Suppressor macrophage (primary cell): Measurements from ENCODE around the gene TXNDC17.
"Not testable (repeated sequence)": the region's sequence is repeated elsewhere in the genome, so short reads cannot be mapped to it uniquely, and the experiment has no call there.

Experiments
- DNase-seq, 4 experiments: peaks; one replicate each; pipeline ENCODE4 v3.0.0-alpha.2; 2020 to 2022

Gene TXNDC17

DNA sequence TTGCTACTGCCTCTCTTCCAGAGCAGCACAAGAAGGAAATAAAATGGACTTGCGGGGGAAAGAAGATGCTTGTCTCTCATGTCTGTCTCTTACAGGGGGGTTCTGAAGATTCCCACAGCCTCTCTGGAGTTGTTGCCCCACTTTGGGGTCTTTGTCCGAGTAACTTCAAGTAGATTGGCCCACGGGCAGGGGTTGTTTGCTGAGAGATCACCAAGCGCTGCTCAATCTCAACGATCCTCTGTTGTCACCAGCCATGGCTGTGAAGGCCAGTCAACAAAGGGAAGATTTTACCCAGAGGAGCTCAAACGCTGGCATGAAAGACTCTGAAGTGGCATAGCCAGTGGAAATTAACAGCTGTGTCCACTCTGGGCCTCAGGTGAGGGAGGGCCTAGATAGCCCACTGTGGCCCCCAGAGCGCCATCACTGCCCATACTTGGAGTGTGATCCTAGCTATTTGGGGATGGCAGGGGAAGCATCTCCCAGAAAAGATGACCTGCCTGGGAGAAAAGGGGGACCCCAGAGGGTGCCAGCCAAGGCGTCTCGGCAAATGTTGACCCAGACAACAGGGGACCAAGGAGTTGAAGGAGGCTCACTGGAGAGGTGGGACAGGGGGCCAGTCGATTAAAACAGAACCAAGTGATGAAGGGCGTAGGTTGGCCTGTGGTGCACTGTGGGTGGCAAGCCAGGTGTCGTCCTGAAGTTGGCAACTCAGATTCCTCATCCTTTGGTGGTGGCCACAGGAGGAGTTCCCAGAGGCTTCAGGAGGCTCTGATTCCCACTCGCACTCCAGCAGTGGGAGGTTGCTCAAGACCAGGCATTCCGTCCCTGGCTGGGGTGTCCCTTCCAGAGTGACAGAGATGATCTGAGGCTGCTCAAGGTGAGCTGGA lies 44.3 kb downstream of the TXNDC17 start:
- no peak for DNase-seq

DNA sequence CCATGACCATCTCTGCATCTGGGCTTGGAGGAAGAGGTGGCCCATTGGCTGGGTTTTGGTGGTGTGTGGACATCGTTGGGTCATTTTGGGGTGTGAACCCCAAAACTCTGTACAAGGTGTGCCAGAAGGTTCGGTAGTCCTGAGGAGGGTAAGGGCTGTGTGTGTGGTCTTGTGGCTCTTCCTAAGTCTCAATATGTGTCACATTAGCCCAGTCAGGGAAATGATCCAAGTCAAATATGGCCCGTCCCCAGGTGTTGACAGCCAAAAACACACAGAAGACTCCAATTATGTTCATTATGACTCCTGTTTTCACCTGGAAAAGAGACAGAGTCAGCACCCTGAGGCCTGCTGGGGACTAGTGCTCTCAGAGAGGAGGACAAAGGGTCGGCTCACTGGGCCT lies 45.2 kb downstream of the TXNDC17 start:
- DNase-seq, result no peak

DNA sequence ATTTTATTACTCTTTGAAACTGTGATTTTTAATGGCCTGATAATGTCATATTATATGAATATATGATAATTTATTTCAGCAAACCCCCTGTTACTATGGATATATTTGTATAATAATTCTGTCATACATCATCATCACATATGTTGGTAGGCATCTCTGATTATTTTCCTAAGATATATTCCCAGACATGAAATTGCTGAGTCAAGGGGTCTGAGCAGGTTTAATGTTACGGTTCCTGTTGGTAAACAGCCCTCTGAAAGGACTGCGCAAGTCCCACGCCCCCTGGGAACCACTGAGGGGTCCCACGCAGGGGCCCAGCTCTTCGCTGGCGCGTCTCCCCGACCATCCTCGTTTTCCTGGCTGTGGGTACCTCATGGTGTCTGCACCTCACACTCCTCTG lies 48.1 kb downstream of the TXNDC17 start:
- DNase-seq, result no peak

DNA sequence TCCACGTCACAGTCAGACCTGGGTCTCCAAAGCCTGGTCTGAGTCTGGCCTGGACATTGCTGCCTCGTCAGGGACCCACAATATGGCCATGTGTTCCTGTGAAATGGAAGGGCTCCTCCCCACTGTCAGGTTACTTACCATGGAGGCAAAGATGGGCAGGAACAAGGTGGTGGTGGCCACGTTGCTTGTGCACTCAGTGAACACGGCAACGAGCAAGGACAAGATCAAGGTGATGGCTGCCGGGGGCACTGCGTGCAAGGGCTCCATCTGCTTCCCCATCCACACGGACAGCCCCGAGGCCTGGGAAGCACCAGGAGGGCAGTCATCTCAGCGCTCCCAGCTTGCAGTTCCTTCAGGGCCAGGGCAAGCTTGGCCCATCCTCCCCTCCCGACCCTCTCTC lies 49.8 kb downstream of the TXNDC17 start:
- no peak for DNase-seq

DNA sequence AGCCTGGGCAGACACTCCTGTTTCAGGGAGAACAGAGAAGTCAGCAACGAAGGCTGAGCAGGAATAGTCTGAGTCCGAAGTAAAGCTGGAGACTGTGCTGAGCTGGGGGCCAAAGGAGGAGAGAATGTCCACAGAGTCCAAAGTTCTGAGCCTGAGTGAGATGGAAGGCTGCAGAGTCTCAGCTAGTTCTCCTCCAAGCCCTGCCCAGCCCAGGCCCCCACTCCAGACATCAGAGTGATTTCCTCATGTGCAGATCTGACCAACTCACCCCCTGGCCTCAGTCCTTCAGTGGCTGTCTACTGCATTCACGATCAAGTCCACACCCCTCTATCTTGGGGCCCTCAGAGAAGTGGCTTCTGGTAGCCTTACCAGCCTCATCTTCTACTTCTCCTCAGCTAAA lies 50.7 kb downstream of the TXNDC17 start:
- no peak for DNase-seq

DNA sequence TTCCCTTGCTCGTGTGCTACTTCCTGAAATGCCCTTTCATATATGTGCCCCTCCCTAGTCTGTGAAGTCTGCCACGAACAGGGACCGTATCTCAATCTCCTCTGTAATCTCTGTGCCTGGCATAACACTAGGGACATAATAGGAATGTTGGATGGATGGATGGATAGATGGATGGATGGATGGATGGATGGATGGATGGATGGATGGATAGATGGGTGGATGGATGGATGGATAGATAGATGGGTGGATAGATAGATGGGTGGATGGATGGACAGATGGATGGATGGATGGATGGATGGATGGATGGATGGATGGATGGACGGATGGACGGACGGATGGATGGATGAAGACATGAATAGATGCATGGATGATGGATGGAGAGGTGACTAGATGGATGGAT lies 51.1 kb downstream of the TXNDC17 start:
- not testable (repeated sequence) for DNase-seq
